Tibial artery (tissue), 4 donors: ENCODE results near the gene UGT2A3.

Experiments
- DNase-seq, 2 donors: peaks; one replicate each; pipeline ENCODE4 v3.0.0-alpha.2; 2019
- H3K27ac ChIP-seq, 2 donors: fragments of 200-600 bp; sonication (generic) in 1 of 2; 1 replicate in 1 of 2; 2 replicates in 1 of 2; pipeline ENCODE4 v1.5.1; 2018 to 2019; ENCODE audit warnings: mild to moderate bottlenecking in 1 of 2
- H3K27me3 ChIP-seq, 2 donors: fragments of 200-600 bp; sonication (generic) in 1 of 2; one replicate each; pipeline versions ENCODE4 v1.5.1 to v1.6.0; 2016 to 2019
- H3K36me3 ChIP-seq, 3 donors: fragments of 200-600 bp; sonication (generic) in 2 of 3; one replicate each; pipeline ENCODE4 v1.5.1; 2016 to 2019; ENCODE audit warnings: mild to moderate bottlenecking in 2 of 3
- H3K4me1 ChIP-seq, 4 donors: fragments of 200-600 bp; sonication (generic) in 2 of 4; 1 replicate in 3 of 4; 2 replicates in 1 of 4; pipeline ENCODE4 v1.5.1; 2016 to 2019
- H3K4me3 ChIP-seq, 2 donors: fragments of 200-600 bp; sonication (generic) in 1 of 2; 1 replicate in 1 of 2; 2 replicates in 1 of 2; pipeline ENCODE4 v1.5.1; 2018 to 2019; ENCODE audit warnings: mild to moderate bottlenecking in 2 of 2
- H3K9me3 ChIP-seq, 3 donors: fragments of 200-600 bp; sonication (generic) in 1 of 3; one replicate each; pipeline ENCODE4 v1.5.1; 2016 to 2019
- intact Hi-C: fragments of 100-400 bp; cut with DNase I; formaldehyde crosslinking; loops from one replicate; pipeline ENCODE4 v1.15.0; 2023; ENCODE audit warnings: low total_unique reads
- TF ChIP-seq, protein P1 (sequence below), 2 experiments: fragments of 200-600 bp in 1 of 2; fragments of 450-650 bp in 1 of 2; IDR thresholded peaks; one replicate each; pipeline ENCODE4 v1.5.1; 2017 to 2019; ENCODE audit warnings: antibody characterized with exemption in 2 of 2, mild to moderate bottlenecking in 1 of 2, moderate library complexity in 1 of 2

UGT2A3 gene

DNA sequence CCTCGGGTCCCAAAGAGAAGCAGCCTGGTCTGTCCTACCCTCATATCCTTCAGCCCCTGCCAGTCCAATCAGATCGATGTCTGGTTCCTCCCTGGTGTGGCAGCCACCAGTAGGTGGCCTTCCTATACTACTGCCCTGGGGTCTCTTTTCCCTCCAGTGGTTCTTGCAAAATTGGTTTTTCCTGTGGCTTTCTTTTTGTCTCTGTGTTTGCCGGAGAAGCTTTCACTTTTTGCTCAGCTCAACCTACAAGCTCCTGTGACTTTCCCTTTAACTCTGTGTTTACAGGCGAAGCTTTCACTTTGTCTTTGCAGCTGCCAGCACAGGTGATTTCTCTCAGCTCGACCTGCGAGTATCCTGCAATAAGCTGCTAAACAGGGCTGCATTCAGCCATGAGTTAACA lies 46.8 kb downstream of the UGT2A3 start:
- no peak overlapping the region for H3K4me3 ChIP-seq
- TF ChIP-seq, protein P1, sequence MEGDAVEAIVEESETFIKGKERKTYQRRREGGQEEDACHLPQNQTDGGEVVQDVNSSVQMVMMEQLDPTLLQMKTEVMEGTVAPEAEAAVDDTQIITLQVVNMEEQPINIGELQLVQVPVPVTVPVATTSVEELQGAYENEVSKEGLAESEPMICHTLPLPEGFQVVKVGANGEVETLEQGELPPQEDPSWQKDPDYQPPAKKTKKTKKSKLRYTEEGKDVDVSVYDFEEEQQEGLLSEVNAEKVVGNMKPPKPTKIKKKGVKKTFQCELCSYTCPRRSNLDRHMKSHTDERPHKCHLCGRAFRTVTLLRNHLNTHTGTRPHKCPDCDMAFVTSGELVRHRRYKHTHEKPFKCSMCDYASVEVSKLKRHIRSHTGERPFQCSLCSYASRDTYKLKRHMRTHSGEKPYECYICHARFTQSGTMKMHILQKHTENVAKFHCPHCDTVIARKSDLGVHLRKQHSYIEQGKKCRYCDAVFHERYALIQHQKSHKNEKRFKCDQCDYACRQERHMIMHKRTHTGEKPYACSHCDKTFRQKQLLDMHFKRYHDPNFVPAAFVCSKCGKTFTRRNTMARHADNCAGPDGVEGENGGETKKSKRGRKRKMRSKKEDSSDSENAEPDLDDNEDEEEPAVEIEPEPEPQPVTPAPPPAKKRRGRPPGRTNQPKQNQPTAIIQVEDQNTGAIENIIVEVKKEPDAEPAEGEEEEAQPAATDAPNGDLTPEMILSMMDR (IDR thresholded peaks at IDR 0.05), result no peak
- peaks cover 0 to 7% (median 0%) of the 10 kb centered on the region in 4 donors for H3K4me1 ChIP-seq
- H3K27ac ChIP-seq, result no peak overlapping the region
- DNase-seq, result no peak
- no peaks in the 10 kb centered on the region for H3K27me3 ChIP-seq
- no peaks in the 10 kb centered on the region for H3K9me3 ChIP-seq
- H3K36me3 ChIP-seq, result no peaks in the 10 kb centered on the region
- intact Hi-C loops, result no loop called here

DNA sequence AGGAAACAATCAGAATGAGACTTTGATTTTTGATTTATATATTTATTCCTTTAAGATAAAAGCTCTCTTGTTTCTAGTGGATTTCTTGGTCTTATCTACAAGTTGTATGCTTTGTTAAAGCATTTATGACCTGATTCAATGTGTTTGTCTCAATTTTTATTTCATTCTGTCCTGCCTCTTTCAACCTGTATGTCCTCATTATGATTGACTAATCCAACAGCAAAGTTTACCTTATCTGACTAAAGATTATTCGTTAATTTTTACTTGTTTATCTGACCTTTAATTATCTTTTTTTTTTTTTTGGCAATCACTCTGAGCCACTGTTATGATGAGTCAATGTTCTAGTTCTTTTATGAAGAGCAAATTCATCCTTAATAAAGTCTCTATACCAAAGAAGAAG lies 54.9 kb downstream of the UGT2A3 start:
- intact Hi-C loops, result no loop called here
- H3K27me3 ChIP-seq, result no peaks in the 10 kb centered on the region
- H3K36me3 ChIP-seq, result no peaks in the 10 kb centered on the region
- H3K4me3 ChIP-seq, result no peak overlapping the region
- TF ChIP-seq, protein P1 (IDR thresholded peaks at IDR 0.05), result no peak
- H3K9me3 ChIP-seq, result no peaks in the 10 kb centered on the region
- H3K4me1 ChIP-seq, result no peaks in the 10 kb centered on the region
- DNase-seq, result no peak
- no peak overlapping the region for H3K27ac ChIP-seq

DNA sequence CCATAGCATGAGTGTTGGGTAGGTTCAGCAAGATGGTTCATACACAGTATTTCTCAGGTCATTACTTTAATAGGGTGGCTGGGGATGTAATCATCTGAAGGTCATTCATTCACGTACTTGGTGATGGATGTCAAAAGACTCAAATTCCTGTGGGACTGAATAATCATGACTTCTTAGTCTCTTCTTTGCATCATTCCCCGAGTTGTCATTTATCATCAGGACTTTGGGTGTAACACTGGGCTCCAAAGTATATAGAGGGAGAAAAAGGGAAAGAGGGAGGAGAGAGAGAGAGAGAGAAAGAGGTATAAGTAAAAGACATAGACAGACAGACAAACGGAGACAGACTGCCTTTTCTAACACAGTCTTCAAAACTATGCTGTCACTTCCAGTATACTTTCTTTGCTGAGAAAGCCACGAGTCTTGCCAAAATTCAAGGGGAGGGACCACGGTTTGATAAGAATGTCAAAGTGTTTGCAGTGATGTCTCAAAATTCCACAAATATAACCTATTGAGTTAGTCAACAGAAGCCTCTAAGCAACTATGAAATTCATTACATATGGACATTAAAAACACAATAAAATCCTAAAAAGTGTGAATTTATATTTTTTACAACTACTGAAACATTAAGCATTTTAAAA lies 55.9 kb downstream of the UGT2A3 start:
- Histone ChIP-seq H3K4me3 (no peak overlapping the region), H3K27me3 (no peaks in the 10 kb centered on the region), H3K9me3 (no peaks in the 10 kb centered on the region), H3K4me1 (no peaks in the 10 kb centered on the region), H3K36me3 (no peaks in the 10 kb centered on the region), H3K27ac (no peak overlapping the region)
- intact Hi-C loops, result no loop called here
- TF ChIP-seq, protein P1 (IDR thresholded peaks at IDR 0.05), result no peak
- DNase-seq, result no peak

DNA sequence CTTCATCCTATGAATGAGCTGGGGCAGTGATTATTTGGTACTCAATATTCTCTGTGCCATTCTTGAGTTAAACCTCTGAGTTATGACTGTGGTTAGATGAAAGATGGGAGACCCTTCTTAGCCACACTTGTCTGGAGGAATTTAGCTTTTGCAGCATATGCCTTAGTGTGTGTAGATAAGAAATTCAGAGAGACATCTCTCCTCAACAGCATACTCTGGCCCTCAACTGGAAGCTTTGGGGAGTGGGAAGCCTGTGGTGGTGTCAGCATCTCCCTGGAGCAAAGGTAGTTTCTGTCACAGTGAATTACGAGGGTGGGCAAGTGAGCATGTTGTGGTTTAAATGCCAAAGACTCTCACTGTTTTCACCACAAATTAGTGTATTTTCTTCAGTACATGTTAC lies 58.7 kb downstream of the UGT2A3 start:
- intact Hi-C loops, result no loop called here
- no peaks in the 10 kb centered on the region for H3K9me3 ChIP-seq
- TF ChIP-seq, protein P1 (IDR thresholded peaks at IDR 0.05), result no peak

DNA sequence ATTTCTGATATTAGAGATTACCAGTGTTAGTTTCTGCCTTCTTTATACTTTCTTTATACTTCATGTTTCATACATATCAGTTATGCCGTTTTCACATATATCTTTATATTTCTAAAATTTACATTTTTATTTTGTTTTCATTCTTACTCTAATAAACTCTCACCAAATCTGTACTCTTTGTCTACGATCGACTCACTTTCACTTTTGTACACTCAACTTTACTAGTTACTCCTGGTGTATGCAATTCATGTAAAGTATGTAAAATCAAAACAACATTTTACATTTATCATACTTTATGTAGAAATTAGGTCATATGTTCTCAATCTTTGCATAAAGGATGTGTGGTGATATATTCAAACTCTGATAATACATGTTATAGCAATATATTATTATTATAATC lies 59.9 kb downstream of the UGT2A3 start:
- intact Hi-C loops, result no loop called here
- no peak for DNase-seq

More for the DNA sequence above, 58.7 kb downstream of the UGT2A3 start:
- Histone ChIP-seq H3K4me1 (no peaks in the 10 kb centered on the region), H3K4me3 (no peak overlapping the region), H3K27ac (no peak overlapping the region), H3K36me3 (no peaks in the 10 kb centered on the region), H3K27me3 (no peaks in the 10 kb centered on the region)
- DNase-seq, result no peak

More for the DNA sequence above, 59.9 kb downstream of the UGT2A3 start:
- Histone ChIP-seq H3K36me3 (no peaks in the 10 kb centered on the region), H3K9me3 (no peaks in the 10 kb centered on the region), H3K27me3 (no peaks in the 10 kb centered on the region), H3K27ac (no peak overlapping the region), H3K4me3 (no peak overlapping the region), H3K4me1 (no peaks in the 10 kb centered on the region)
- TF ChIP-seq, protein P1 (IDR thresholded peaks at IDR 0.05), result no peak
